ENCODE data around the gene NCAM1.

The NCAM1 gene

DNA sequence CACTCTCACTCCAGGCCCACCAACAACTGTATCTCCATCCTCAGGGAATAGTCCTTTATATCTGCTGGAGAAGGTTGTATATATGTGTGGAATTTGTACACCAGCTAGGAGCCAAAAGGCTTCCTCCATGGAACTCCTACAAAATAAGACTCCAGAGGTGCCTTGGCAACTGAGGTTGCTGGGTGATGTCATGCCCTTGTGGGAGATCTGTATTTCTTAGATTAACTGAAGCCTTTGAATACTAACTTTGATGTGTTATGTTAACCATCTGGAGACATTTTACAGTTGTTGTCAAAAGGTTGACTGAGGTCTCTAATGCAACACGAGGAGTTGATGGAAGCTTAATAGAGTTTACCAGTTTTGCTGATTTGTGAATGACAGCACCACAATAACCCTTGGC is 213.7 kb downstream of the NCAM1 start:
- DNase-seq = no peak

GRCh38 chr11:113176599-113177360 is 215.6 kb downstream of the NCAM1 start:
- DNase-seq = no peak

DNA sequence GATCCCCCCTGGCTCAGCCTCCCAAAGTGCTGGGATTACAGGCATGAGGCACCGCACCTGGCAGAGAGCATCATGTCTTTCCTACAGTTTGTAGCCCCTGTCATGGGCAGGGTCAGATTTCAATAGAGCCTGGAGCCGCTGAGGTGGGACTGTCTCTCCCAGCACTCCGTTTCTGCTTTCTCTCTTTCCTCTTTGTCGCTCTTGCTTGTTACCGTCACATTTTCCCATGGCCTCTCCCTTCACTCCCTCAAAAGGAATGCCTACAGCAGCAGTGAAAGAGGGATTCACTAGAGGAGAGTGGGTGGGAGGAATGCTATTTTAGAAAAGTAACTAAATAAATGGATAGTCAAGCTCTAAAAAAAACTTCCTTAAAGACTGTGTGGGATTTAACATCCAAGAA is 216.5 kb downstream of the NCAM1 start:
- DNase-seq = no peak

GRCh38 chr11:113178381-113179070 is 217.3 kb downstream of the NCAM1 start:
- DNase-seq = no peak

- no peak for DNase-seq
Measured at GRCh38 chr11:113179181-113179704, 218.0 kb downstream of the NCAM1 start.

- no peak for DNase-seq
Measured at GRCh38 chr11:113181094-113181493, 219.9 kb downstream of the NCAM1 start.

- no peak for DNase-seq
Measured at GRCh38 chr11:113182288-113182687, 221.1 kb downstream of the NCAM1 start.

GRCh38 chr11:113184498-113184897 is 223.3 kb downstream of the NCAM1 start:
- peak; percentile 70 to 91 for DNase-seq

GRCh38 chr11:113188371-113188834 is 227.2 kb downstream of the NCAM1 start:
- peak; percentile 84 to 89 for DNase-seq

GRCh38 chr11:113189909-113190667 is 228.9 kb downstream of the NCAM1 start:
- DNase-seq = peak; percentile 76 to 88

DNA sequence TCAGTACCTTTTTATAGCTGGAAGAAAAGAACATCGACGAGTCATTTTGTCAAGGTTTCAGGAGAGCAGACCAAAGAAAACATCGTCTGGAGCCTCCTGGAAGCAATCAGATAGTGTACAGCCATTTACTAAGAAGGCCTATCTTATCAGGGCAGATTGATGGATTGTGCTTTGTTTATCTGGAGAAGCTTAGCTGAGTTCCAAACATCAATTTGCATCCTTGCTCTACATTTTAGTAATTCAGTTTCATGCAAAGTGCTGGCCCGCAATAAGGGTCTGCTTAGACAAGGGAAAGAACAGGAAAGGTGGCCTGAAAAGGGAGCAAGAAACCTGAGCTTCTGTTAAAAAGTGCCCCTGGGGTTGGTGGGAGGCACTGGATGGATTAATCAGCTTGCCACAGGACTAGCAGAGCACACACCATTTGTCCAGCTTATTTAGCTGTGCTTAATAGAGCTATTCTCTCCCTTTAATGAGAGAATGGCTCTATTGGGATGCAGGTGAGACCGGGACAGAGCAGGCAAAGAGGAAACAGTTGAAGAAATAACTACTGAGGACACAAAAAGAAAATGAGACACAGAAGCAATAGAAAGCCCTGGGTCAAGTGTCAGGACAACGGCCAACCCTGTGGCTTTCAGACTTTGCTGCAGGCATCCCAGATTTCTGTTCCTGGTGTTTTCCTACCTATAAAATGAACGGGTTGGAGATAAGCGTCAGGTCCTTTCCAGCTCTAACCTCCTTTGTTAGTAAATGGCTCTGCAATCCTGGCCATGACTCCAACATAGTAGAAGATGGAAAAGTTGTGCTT is 231.1 kb downstream of the NCAM1 start:
- DNase-seq = no peak

DNA sequence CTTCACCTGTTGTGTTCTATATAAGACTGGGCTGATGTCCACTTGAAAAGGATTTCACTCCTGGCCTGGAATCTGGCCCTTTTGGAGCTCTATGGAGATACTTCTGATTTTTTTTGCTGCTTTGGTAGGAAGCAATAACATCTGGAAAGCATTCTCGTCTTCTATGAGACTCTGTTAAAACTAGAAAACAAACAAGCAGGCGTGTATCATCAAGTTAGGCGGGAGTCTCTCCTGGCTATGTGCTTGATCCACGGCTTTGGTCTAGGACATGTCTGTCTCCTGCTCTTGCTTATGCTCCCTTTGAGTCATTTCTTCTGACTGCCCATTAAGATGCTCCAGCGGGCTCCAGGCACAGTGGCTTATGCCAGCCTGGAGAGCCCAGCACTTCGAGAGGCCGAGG is 231.8 kb downstream of the NCAM1 start:
- DNase-seq = no peak

- no peak for DNase-seq
Measured at GRCh38 chr11:113193946-113194345, 232.7 kb downstream of the NCAM1 start.

DNA sequence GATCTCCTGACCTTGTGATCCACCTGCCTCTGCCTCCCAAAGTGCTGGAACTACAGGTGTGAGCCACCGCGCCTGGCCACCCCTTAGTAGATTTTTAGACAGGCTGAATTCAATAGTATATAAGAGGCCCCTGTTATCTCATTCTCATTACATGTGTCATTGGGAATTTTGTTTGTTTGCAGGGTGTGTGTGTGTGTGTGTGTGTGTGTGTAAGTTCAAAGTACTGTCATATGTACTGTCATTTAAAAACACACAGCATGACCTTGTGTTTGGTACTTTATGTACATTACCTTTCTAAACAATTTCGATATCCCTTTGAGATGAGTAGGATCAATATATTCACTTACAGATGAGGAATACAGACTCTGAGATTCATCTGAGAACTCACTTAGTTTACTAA is 234.5 kb downstream of the NCAM1 start:
- DNase-seq = no peak

DNA sequence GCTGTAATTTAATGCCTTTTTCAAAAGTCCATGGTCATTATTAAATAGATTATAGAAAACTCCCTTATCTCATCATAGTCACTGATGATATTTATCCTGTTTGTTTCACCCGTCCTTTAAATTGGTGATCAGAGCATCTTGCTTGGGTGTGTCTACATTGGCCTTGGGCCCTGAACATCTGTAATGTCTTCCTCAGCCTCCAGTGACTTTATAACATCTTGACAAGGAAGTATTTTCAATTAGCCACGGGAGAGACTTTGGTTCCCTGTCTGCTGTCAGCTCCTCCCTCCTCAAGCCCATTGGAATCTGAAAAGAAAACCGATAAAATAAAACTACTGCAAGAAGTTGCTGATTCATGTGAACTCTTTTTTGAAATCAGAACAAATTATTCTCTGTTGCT is 236.2 kb downstream of the NCAM1 start:
- DNase-seq = no peak

- DNase-seq = no peak
Measured at GRCh38 chr11:113198972-113199661, 237.9 kb downstream of the NCAM1 start.

DNA sequence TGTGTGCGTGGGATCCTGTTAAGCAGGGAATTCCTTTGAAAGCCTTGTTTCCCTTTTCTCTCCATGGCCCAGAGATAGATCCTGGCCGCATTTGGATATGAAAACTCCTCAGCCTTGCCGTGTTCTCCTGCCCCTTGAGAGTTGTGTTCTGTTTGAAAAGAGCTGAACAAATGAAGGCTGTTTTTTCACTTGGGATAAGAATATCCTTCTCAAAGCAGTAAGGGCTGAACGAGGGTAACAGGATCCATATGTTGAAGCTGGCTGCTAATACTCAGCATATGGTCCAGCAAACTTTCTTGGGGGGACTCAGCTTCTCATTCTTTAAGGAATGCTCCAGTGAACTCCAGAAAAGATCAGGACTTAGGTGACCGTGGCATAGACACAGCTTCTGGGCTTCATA is 238.6 kb downstream of the NCAM1 start:
- DNase-seq = no peak

DNA sequence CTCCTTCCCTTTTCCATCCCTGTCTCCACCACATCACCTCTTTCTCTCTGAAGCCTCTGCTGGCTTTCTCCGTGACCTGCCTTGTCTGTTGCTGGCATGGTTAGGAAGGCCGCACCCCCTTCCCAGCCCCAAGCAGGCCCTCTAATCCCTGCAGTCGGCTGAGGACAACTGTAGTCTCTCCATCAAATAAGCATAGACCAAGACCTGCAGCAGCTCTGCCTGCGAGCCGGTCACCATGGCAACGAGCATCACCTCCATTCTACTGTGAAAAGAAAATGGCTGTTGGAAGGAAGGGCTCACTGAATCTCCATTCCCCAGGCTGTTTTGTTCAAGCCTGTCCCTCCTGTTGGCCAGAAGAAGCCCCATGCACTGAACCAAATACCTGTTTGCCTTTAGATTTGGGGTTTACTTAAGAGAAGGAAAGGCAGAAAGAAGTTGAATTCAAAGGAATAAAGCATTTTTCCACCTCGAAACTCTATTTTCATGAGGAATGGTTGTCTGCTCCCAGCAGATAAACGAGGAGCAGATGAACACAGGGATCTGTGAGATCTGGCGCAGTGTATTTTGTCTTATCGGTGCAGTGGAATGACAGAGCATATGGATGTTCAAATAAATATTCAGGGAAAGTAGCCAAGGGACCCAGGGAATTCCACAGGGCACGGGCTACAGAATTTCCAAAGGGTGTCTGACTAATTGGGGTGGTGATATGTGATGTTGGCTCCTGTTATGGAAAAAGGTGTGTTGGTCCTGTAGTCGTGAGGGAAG is 240.0 kb downstream of the NCAM1 start:
- no peak for DNase-seq

DNA sequence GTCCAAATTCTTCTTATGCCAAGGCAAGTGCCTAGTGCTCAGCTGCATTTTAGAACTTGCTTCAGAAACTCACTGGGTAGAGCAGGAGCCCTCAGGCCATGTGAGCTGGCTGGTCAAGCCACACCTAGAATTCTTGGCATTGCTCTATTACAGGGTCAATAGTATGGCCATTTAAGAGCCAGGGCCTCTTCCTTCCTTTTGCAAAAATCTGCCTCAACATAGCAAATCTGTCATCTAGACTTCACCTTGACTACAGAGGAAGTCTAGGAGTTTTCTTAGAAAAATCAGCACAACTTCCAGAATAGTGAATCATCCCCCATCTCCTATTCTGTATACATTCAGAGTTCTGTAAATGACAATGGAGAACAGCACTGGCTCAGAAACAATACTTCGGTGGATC is 241.2 kb downstream of the NCAM1 start:
- DNase-seq = peak in 1 of 2 donors; percentile 14

DNA sequence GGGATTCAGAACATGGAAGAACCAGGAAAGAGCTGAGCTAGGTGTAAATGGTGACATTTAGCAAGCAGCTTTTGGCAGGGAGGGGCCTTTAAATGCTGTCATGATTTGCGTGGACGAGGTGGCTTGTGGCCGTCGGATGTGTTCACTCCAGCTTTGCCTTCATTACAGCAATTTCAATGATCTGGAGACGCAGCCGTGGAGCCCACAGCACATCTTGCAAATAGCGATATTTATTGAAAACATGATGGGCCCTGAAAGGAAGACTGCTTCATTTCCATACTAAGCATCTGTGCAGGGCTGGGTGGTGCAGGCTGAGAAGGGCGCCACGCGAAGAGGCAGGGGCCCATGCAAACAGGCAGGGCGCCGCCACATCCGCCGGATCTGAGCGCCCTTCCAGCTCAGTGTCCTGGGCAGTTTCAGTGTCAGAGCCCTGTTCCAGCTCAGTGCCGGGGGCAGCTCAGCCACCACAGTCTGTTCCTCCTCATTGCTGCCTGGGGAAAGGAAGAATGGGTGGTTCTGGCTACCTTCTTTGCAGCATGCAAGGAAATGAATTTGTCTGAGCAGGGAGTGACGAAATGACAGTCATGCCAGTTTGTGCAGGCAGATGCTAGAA is 242.0 kb downstream of the NCAM1 start:
- no peak for DNase-seq

DNA sequence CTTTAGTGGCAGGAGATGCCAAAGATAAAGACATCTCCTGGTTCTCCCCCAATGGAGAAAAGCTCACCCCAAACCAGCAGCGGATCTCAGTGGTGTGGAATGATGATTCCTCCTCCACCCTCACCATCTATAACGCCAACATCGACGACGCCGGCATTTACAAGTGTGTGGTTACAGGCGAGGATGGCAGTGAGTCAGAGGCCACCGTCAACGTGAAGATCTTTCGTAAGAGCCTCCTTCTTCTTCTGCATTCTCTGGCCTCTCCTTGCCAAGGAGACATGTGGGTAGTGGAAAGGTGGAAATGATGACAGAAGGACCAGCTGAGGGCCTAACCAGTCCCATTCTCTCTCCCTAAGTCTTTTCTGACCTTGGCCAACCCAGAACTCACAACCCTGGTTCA is 243.1 kb downstream of the NCAM1 start:
- DNase-seq = peak; percentile 78 to 91

All from inflammatory macrophage treated with lipopolysaccharide for 1 hour (primary cell).